NT2/D1 (cell line): ENCODE results near the gene LENG8.

Experiments
- SUZ12 ChIP-seq: IDR thresholded peaks from 2 replicates; pipeline ENCODE4 v1.6.1; 2011; ENCODE audit not compliant: insufficient read length, insufficient read depth; ENCODE audit errors: extremely low read depth
- YY1 ChIP-seq: IDR thresholded peaks from 2 replicates; pipeline ENCODE4 v1.6.1; 2011; ENCODE audit not compliant: insufficient read length, insufficient read depth
- ZNF274 ChIP-seq: IDR thresholded peaks from 2 replicates; pipeline ENCODE4 v1.6.1; 2011; ENCODE audit warnings: mild to moderate bottlenecking, low read depth, low read length

- TF ChIP-seq SUZ12 (no peak), YY1 (no peak), ZNF274 (no peak)
Measured at GRCh38 chr19:54400913-54401312, 48.1 kb upstream of the LENG8 start.
